A549 (cell line): ENCODE results near the gene MEF2C. TPM values are rescaled to one million over a fixed set of nuclear protein-coding genes. Genes with fewer than 3 reads are reported as not detected.

Source experiments
- ATAC-seq, 2 experiments: fragments of 200-7000 bp in 1 of 2; fragments of >200 bp in 1 of 2; cut with Nextera tagmentation in 1 of 2; cut with Tn5 transposase in 1 of 2; 3 replicates each; pipeline versions ENCODE4 v1.8.0 to v1.9.1; 2018 to 2020; ENCODE audit warnings: mild to moderate bottlenecking in 1 of 2, moderate library complexity in 1 of 2
- CTCF ChIA-PET: fragments of 300-600 bp; sonication (Branson Sonifier 250); formaldehyde crosslinking; extraction: SDS; loops from one replicate; lab custom pipeline; 2021; ENCODE audit warnings: antibody characterized with exemption, inconsistent platforms; lab: Yijun Ruan, JAX
- POLR2A ChIA-PET: fragments of 350-600 bp; formaldehyde crosslinking; extraction: SDS; loops from one replicate; lab custom pipeline; 2021; ENCODE audit warnings: antibody characterized with exemption, inconsistent platforms; lab: Yijun Ruan, JAX
- DNase-seq, 2 experiments: peaks; one replicate each; pipeline versions ENCODE4 v3.0.0 to v3.0.0-alpha.2; 2011 to 2016; ENCODE audit warnings: low read depth in 1 of 2, low spot score in 1 of 2
- FAIRE-seq: peaks from 2 replicates; lab custom pipeline; 2011; peaks lifted over from hg19 to GRCh38; lab: Jason Lieb, UNC
- H3K27ac ChIP-seq, 2 experiments: fragments of >200 bp; sonication (Bioruptor Twin); formaldehyde crosslinking; 3 replicates each; pipeline ENCODE4 v1.5.1; 2016 to 2017
- H3K4me1 ChIP-seq: fragments of >200 bp; sonication (Bioruptor Twin); formaldehyde crosslinking; 3 replicates; pipeline ENCODE4 v1.6.1; 2016
- H3K4me2 ChIP-seq: fragments of >200 bp; sonication (Bioruptor Twin); formaldehyde crosslinking; 3 replicates; pipeline ENCODE4 v1.6.1; 2016
- H3K4me3 ChIP-seq: fragments of >200 bp; sonication (Bioruptor Twin); formaldehyde crosslinking; 3 replicates; pipeline ENCODE4 v1.5.1; 2016
- H3K9me3 ChIP-seq: fragments of >200 bp; sonication (Bioruptor Twin); formaldehyde crosslinking; 3 replicates; pipeline ENCODE4 v1.6.1; 2016
- BCL3 ChIP-seq: fragments of >200 bp; sonication (Bioruptor Twin); formaldehyde crosslinking; IDR thresholded peaks from 3 replicates; pipeline ENCODE4 v1.6.1; 2016
- CBX2 ChIP-seq: fragments of 200-600 bp; sonication (generic); IDR thresholded peaks from 2 replicates; pipeline ENCODE4 v1.6.1; 2016; ENCODE audit warnings: low read depth, mild to moderate bottlenecking, borderline replicate concordance
- CBX8 ChIP-seq: fragments of 200-600 bp; sonication (generic); IDR thresholded peaks from 2 replicates; pipeline ENCODE4 v1.6.1; 2016
- CEBPB ChIP-seq, 2 experiments: fragments of >200 bp in 1 of 2; sonication (Bioruptor Twin) in 1 of 2; formaldehyde crosslinking in 1 of 2; IDR thresholded peaks; 2 replicates each; pipeline ENCODE4 v1.6.1; 2012 to 2016
- CHD2 ChIP-seq: fragments of 150-350 bp; IDR thresholded peaks from 2 replicates; pipeline ENCODE4 v1.6.1; 2014; ENCODE audit warnings: low read length; ENCODE audit not compliant: partially characterized antibody
- ELK1 ChIP-seq: fragments of 150-350 bp; IDR thresholded peaks from 2 replicates; pipeline ENCODE4 v1.6.1; 2014; ENCODE audit warnings: low read depth, mild to moderate bottlenecking, low read length
- EP300 ChIP-seq, 2 experiments: fragments of >200 bp; sonication (Bioruptor Twin); formaldehyde crosslinking; IDR thresholded peaks; 2 replicates in 1 of 2; 3 replicates in 1 of 2; pipeline ENCODE4 v1.6.1; 2016 to 2017
- FOSL2 ChIP-seq, 2 experiments: fragments of 450-650 bp in 1 of 2; fragments of >200 bp in 1 of 2; sonication (Bioruptor Twin) in 1 of 2; formaldehyde crosslinking; IDR thresholded peaks; 2 replicates each; pipeline versions ENCODE4 v1.5.0 to v1.6.1; 2016 to 2020; ENCODE audit warnings: mild to moderate bottlenecking in 1 of 2, moderate library complexity in 1 of 2
- JUNB ChIP-seq: fragments of >200 bp; sonication (Bioruptor Twin); formaldehyde crosslinking; IDR thresholded peaks from 2 replicates; pipeline ENCODE4 v1.6.1; 2016
- KDM5A ChIP-seq: fragments of 200-600 bp; sonication (generic); IDR thresholded peaks from 2 replicates; pipeline ENCODE4 v1.6.1; 2016; ENCODE audit warnings: antibody characterized with exemption, mild to moderate bottlenecking
- MAZ ChIP-seq: fragments of 150-350 bp; IDR thresholded peaks from 2 replicates; pipeline ENCODE4 v1.6.1; 2014; ENCODE audit warnings: antibody characterized with exemption, low read depth, low read length, borderline replicate concordance
- MYC ChIP-seq: IDR thresholded peaks from 2 replicates; pipeline ENCODE4 v1.6.1; 2012; ENCODE audit warnings: mild to moderate bottlenecking, inconsistent platforms, low read length, improper control_type of control experiment, borderline replicate concordance
- NPAS2 ChIP-seq: fragments of 250-450 bp; sonication (Bioruptor Pico); IDR thresholded peaks from 2 replicates; pipeline ENCODE4 v1.8.0; 2022; ENCODE audit warnings: mild to moderate bottlenecking, moderate library complexity, borderline replicate concordance
- PHF8 ChIP-seq: fragments of 200-600 bp; sonication (generic); IDR thresholded peaks from 2 replicates; pipeline ENCODE4 v1.6.1; 2016; ENCODE audit warnings: low read depth, mild to moderate bottlenecking, antibody characterized with exemption, moderate library complexity, borderline replicate concordance
- POLR2A ChIP-seq: IDR thresholded peaks from 2 replicates; pipeline ENCODE4 v1.6.1; 2012; ENCODE audit warnings: mild to moderate bottlenecking, low read length
- POLR2AphosphoS2 ChIP-seq: conservative IDR thresholded peaks from 2 replicates; pipeline ENCODE4 v1.6.1; 2012; ENCODE audit warnings: low read length, improper control_type of control experiment, inconsistent platforms
- RAD21 ChIP-seq, 2 experiments: fragments of >200 bp in 1 of 2; sonication (Bioruptor Twin) in 1 of 2; formaldehyde crosslinking in 1 of 2; IDR thresholded peaks in 1 of 2; conservative IDR thresholded peaks in 1 of 2; 2 replicates in 1 of 2; 3 replicates in 1 of 2; pipeline ENCODE4 v1.6.1; 2012 to 2018; ENCODE audit warnings: inconsistent platforms in 1 of 2
- RARB ChIP-seq: fragments of 250-450 bp; sonication (Bioruptor Pico); IDR thresholded peaks from 2 replicates; pipeline ENCODE4 v1.8.0; 2021; ENCODE audit warnings: mild to moderate bottlenecking, moderate library complexity
- RCOR1 ChIP-seq: fragments of 150-350 bp; IDR thresholded peaks from 2 replicates; pipeline ENCODE4 v1.6.1; 2014; ENCODE audit warnings: antibody characterized with exemption, low read length, low read depth
- RFX5 ChIP-seq: fragments of 450-650 bp; IDR thresholded peaks from 2 replicates; pipeline ENCODE4 v1.7.1; 2014; ENCODE audit warnings: antibody characterized with exemption, mild to moderate bottlenecking, moderate library complexity
- RNF2 ChIP-seq: fragments of 200-600 bp; sonication (generic); IDR thresholded peaks from 2 replicates; pipeline ENCODE4 v1.6.1; 2016; ENCODE audit warnings: low read depth, mild to moderate bottlenecking, antibody characterized with exemption, moderate library complexity, borderline replicate concordance
- SMC3 ChIP-seq: fragments of >200 bp; sonication (Bioruptor Twin); formaldehyde crosslinking; IDR thresholded peaks from 3 replicates; pipeline ENCODE4 v1.6.1; 2018; ENCODE audit warnings: inconsistent platforms
- ZSCAN20 ChIP-seq: fragments of 250-450 bp; sonication (Bioruptor Pico); IDR thresholded peaks from 2 replicates; pipeline ENCODE4 v1.8.0; 2022; ENCODE audit warnings: mild to moderate bottlenecking, moderate library complexity
- WGBS: methylation state at CpG from one replicate; pipeline ENCODE4 v1.1.6; 2017; ENCODE audit errors: missing lambda C conversion rate; 5-methylcytosine and 5-hydroxymethylcytosine counted together
- polyA plus RNA-seq, 4 experiments: library from polyadenylated mRNA; depleted of rRNA in 3 of 4; stranded (reverse); fragments of >200 nt; fragmentation: RNase III in 1 of 4; extraction: RNeasy Plus Mini Kit Qiagen cat#74134 plus additional on column Dnase treatment in 1 of 4; gene quantifications; 2 replicates in 3 of 4; 3 replicates in 1 of 4; pipeline ENCODE4 v1.2.3, GENCODE V29; 2011 to 2017

Gene MEF2C
- polyA plus RNA-seq, 2 of the 4 experiments (the other 2 are of a cell fraction), result 0.03 to 0.06 TPM

- H3K4me1 ChIP-seq, result no peaks in the 10 kb centered on the region
- ATAC-seq, result no peak
- H3K4me3 ChIP-seq, result no peak overlapping the region
- no peak overlapping the region for H3K4me2 ChIP-seq
- no peak overlapping the region for H3K27ac ChIP-seq
- no peak for DNase-seq
- POLR2A ChIA-PET, result no interaction called here
- WGBS, result 34% methylated on average over 10 of the region's 10 CpGs
- CTCF ChIA-PET, result interaction anchor here (1.0 to 1.3 kb wide), 2 partner anchors 161 to 199 kb away, joined by 3 read pairs; no protein-coding TSS in a partner anchor
- no peak for FAIRE-seq
- H3K9me3 ChIP-seq, result no peaks in the 10 kb centered on the region
- TF ChIP-seq RFX5, result no peak
- no peak for TF ChIP-seq JUNB
- no peak for TF ChIP-seq NPAS2 (CRISPR knock-in tag)
- TF ChIP-seq CEBPB (IDR thresholded peaks at IDR 0.05), result no peak
- TF ChIP-seq EP300 (IDR thresholded peaks at IDR 0.05), result no peak
- TF ChIP-seq RAD21 (conservative IDR thresholded peaks at IDR 0.05 in 1 of 2, IDR thresholded peaks at IDR 0.05 in 1 of 2), result no peak
- no peak for TF ChIP-seq FOSL2 (IDR thresholded peaks at IDR 0.05)
- TF ChIP-seq FOSL2 (CRISPR knock-in tag; IDR thresholded peaks at IDR 0.05), result no peak
- no peak for TF ChIP-seq PHF8
- no peak for TF ChIP-seq SMC3
These were observed 7.2 kb upstream of the MEF2C start for GRCh38 chr5:88890070-88890781.

GRCh38 chr5:88889189-88890069 lies 6.4 kb upstream of the MEF2C start:
- WGBS, result 28% methylated on average over 36 of the region's 48 CpGs
- ATAC-seq (0 out of 6 replicates have a peak, but pooled peaks of 1 of the 2 experiments have one; percentile 22), FAIRE-seq (no peak), DNase-seq (no peak)
- Histone ChIP-seq H3K27ac (no peak overlapping the region), H3K9me3 (no peaks in the 10 kb centered on the region), H3K4me3 (no peak overlapping the region), H3K4me2 (0 out of 3 replicates have a peak overlapping the region, but pooled peaks have one; percentile 21), H3K4me1 (no peaks in the 10 kb centered on the region)
- TF ChIP-seq MAZ (no peak), MYC (no peak), RNF2 (no peak), CBX2 (no peak), ZSCAN20 (CRISPR knock-in tag) (no peak), RARB (no peak), CHD2 (no peak), BCL3 (no peak)
- ChIA-PET CTCF (interaction anchor here (1.0 to 1.3 kb wide), 2 partner anchors 160 to 198 kb away, joined by 3 read pairs; no protein-coding TSS in a partner anchor), POLR2A (no interaction called here)

DNA sequence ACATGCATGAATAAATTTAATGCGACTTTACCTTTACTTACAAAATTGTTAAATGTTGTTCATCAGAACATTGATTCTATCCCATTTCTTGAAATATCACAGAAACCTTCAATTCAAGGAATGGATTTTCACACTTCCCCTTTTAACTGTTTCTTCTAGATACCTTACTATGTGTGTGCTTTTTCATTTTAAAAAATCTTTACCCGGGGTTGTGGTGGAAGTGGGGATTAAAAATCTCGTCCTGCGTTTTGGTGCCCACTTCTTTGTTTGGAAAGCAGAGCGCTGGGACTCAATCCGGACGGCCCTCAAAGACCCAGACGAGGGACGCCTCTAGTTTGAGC lies 5.8 kb upstream of the MEF2C start:
- ATAC-seq (no peak), DNase-seq (no peak), FAIRE-seq (no peak)
- TF ChIP-seq RCOR1 (no peak), FOSL2 (IDR thresholded peaks at IDR 0.05) (no peak), FOSL2 (CRISPR knock-in tag; IDR thresholded peaks at IDR 0.05) (no peak), CBX8 (no peak), POLR2A (no peak), CHD2 (no peak), POLR2AphosphoS2 (no peak), KDM5A (no peak), JUNB (no peak), ELK1 (no peak), CBX2 (no peak)
- Histone ChIP-seq H3K4me3 (no peak overlapping the region), H3K27ac (no peak overlapping the region), H3K9me3 (no peaks in the 10 kb centered on the region), H3K4me2 (no peak overlapping the region), H3K4me1 (no peaks in the 10 kb centered on the region)
- WGBS, result 58% methylated on average over 9 of the region's 9 CpGs
- CTCF ChIA-PET, result no interaction called here
- POLR2A ChIA-PET, result no interaction called here
